Left cardiac atrium (tissue), 4 donors: ENCODE measurements around the gene CLEC16A. TPM values are rescaled to one million over a fixed set of nuclear protein-coding genes. Genes with fewer than 3 reads are reported as not detected.

Experiments used
- ATAC-seq, 2 donors: fragments of 200-7000 bp; cut with Tn5 transposase; one replicate each; pipeline ENCODE4 v1.9.1; 2020; ENCODE audit warnings: mild to moderate bottlenecking in 2 of 2, moderate library complexity in 2 of 2
- DNase-seq: peaks from one replicate; pipeline ENCODE4 v3.0.0-alpha.2; 2020
- intact Hi-C, 2 donors: fragments of 100-400 bp; cut with DNase I; formaldehyde crosslinking; loops; one replicate each; pipeline versions ENCODE4 v1.14.1 to v1.15.1; 2022 to 2023
- total RNA-seq, 2 donors: library from RNA; stranded (reverse); fragmentation: NEBNext Ultra II Directional; extraction: Animal tissue kit (Norgen Biotek cat#: 25700); gene quantifications; one replicate each; pipeline ENCODE4 v1.2.1, GENCODE V29; 2021
- donor health status: DM: no; HTN: yes; CAD: no.
- donor health status: DM: no; HTN: yes; CAD: no; lungs with severe emphysema.
- donor health status: DM: yes; HTN: yes; CAD: no.
- donor health status: Dilated cardiomyopathy.

Gene CLEC16A
- total RNA-seq, 2 donors from 2014 or later = 25.5 to 30.2 TPM

GRCh38 chr16:11133344-11133943, 189.1 kb downstream of the CLEC16A start:
- ATAC-seq (peak; percentile 66 to 81), DNase-seq (peak; percentile 85)
- intact Hi-C loops = loop anchor here in 1 of 2 donors (10.0 kb wide), 1 partner anchor 121 kb away; the partner anchor contains the start of gene SOCS1

- intact Hi-C loops = loop anchor here (5.0 to 10.0 kb wide), 2 partner anchors 33 to 120 kb away; partner anchors contain the start of gene SOCS1 (in 1 of the 2)
- DNase-seq = no peak
- peak in 1 of 2 donors; percentile 15 for ATAC-seq
Observed at GRCh38 chr16:11134722-11135463, 190.5 kb downstream of the CLEC16A start.

- intact Hi-C loops = loop anchor here (5.0 to 10.0 kb wide), 2 partner anchors 33 to 119 kb away; partner anchors contain the start of gene SOCS1 (in 1 of the 2)
- ATAC-seq = peak; percentile 14 to 53
Observed at GRCh38 chr16:11135464-11135973, 191.2 kb downstream of the CLEC16A start.

GRCh38 chr16:11136600-11136999, 192.2 kb downstream of the CLEC16A start:
- peak; percentile 77 for DNase-seq
- intact Hi-C loops = loop anchor here (5.0 to 10.0 kb wide), 2 partner anchors 34 to 118 kb away; partner anchors contain the start of gene SOCS1 (in 1 of the 2)
- peak; percentile 64 for ATAC-seq

More at GRCh38 chr16:11135464-11135973, 191.2 kb downstream of the CLEC16A start:
- no peak for DNase-seq

GRCh38 chr16:11138022-11138768, 193.8 kb downstream of the CLEC16A start:
- no peak for ATAC-seq
- intact Hi-C loops = loop anchor here (5.0 to 10.0 kb wide), 2 partner anchors 36 to 117 kb away; partner anchors contain the start of gene SOCS1 (in 1 of the 2)
- DNase-seq = no peak

- intact Hi-C loops = loop anchor here (5.0 to 10.0 kb wide), 2 partner anchors 37 to 116 kb away; partner anchors contain the start of gene SOCS1 (in 1 of the 2)
- DNase-seq = no peak
- ATAC-seq = no peak
Observed at GRCh38 chr16:11138769-11139325, 194.5 kb downstream of the CLEC16A start.

- ATAC-seq = peak; percentile 23 to 26
- DNase-seq = no peak
- intact Hi-C loops = loop anchor here (5.0 to 10.0 kb wide), 4 partner anchors 37 to 115 kb away; partner anchors contain the start of gene SOCS1 (in 1 of the 2)
Observed at GRCh38 chr16:11139326-11140097, 195.1 kb downstream of the CLEC16A start.

- ATAC-seq = no peak
- DNase-seq = no peak
- intact Hi-C loops = loop anchor here in 1 of 2 donors (5.0 to 10.0 kb wide), 2 partner anchors 65 to 102 kb away; no protein-coding TSS in a partner anchor
Observed at GRCh38 chr16:11140098-11140375, 195.7 kb downstream of the CLEC16A start.

- intact Hi-C loops = loop anchor here in 1 of 2 donors (5.0 to 10.0 kb wide), 2 partner anchors 64 to 102 kb away; no protein-coding TSS in a partner anchor
- ATAC-seq (no peak), DNase-seq (no peak)
Observed at GRCh38 chr16:11140466-11140865, 196.1 kb downstream of the CLEC16A start.

GRCh38 chr16:11140867-11141266, 196.5 kb downstream of the CLEC16A start:
- intact Hi-C loops = loop anchor here in 1 of 2 donors (5.0 to 10.0 kb wide), 2 partner anchors 64 to 101 kb away; no protein-coding TSS in a partner anchor
- DNase-seq (no peak), ATAC-seq (peak; percentile 7 to 30)

- no peak for ATAC-seq
- DNase-seq = no peak
- intact Hi-C loops = loop anchor here in 1 of 2 donors (5.0 to 10.0 kb wide), 2 partner anchors 63 to 101 kb away; no protein-coding TSS in a partner anchor
Observed at GRCh38 chr16:11141409-11142260, 197.3 kb downstream of the CLEC16A start.

GRCh38 chr16:11142261-11142630, 197.9 kb downstream of the CLEC16A start:
- no peak for DNase-seq

GRCh38 chr16:11142951-11143350, 198.6 kb downstream of the CLEC16A start:
- DNase-seq = no peak
- ATAC-seq = no peak

More at GRCh38 chr16:11142261-11142630, 197.9 kb downstream of the CLEC16A start:
- peak; percentile 69 to 74 for ATAC-seq
- intact Hi-C loops = loop anchor here in 1 of 2 donors (5.0 to 10.0 kb wide), 2 partner anchors 63 to 100 kb away; no protein-coding TSS in a partner anchor

GRCh38 chr16:11143372-11144035, 199.1 kb downstream of the CLEC16A start:
- no peak for DNase-seq
- intact Hi-C loops = loop anchor here in 1 of 2 donors (5.0 to 10.0 kb wide), 2 partner anchors 61 to 99 kb away; no protein-coding TSS in a partner anchor

More at GRCh38 chr16:11142951-11143350, 198.6 kb downstream of the CLEC16A start:
- intact Hi-C loops = loop anchor here in 1 of 2 donors (5.0 to 10.0 kb wide), 2 partner anchors 62 to 99 kb away; no protein-coding TSS in a partner anchor

GRCh38 chr16:11144122-11144521, 199.8 kb downstream of the CLEC16A start:
- intact Hi-C loops = loop anchor here in 1 of 2 donors (5.0 to 10.0 kb wide), 2 partner anchors 61 to 98 kb away; no protein-coding TSS in a partner anchor
- ATAC-seq = peak in 1 of 2 donors; percentile 21
- DNase-seq = no peak

More at GRCh38 chr16:11143372-11144035, 199.1 kb downstream of the CLEC16A start:
- no peak for ATAC-seq
